Measurements from ENCODE around the gene P2RY6. TPM values are rescaled to one million over a fixed set of nuclear protein-coding genes. Genes with fewer than 3 reads are reported as not detected.

Gene P2RY6
- total and polyA plus RNA-seq, 12 donors, result 0.33 to 5.9 (median 3.9) TPM

DNA sequence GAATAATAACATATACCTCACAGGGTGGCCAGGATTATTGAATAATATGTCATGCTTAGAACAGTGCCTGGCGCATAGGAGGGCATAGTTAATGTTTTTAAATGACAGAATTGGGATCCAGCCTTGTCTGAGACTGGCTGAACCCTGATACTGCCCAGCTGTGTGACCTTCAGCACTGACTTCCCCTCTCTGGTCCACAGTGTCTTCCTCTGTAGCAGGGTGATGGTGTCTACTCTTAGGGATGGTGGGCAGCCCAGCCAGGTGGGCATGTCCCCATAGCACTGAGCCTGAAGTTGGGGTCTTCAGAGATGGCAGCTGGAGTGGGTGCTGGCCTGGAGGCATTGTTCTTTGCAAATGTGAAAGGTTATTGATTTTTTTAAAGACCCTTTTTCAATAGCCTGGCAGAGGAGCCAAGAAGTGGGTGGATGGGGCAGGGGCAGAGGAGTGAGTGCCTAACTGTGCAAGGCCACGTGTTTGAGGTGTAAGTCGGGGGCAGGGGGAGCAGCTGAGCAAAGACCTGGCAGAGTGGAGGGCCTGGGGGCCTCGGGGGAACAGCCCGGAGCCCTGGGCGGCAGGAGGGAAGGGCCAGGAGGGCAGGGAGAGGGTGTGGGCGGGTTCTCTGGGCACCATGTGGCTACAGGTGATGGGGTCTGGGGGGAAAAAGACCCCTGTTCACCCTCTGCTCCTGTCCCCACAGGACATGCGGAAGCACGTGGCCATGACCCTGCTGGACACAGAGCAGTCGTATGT is 74.2 kb downstream of the P2RY6 start:
- TF ChIP-seq, protein P1, sequence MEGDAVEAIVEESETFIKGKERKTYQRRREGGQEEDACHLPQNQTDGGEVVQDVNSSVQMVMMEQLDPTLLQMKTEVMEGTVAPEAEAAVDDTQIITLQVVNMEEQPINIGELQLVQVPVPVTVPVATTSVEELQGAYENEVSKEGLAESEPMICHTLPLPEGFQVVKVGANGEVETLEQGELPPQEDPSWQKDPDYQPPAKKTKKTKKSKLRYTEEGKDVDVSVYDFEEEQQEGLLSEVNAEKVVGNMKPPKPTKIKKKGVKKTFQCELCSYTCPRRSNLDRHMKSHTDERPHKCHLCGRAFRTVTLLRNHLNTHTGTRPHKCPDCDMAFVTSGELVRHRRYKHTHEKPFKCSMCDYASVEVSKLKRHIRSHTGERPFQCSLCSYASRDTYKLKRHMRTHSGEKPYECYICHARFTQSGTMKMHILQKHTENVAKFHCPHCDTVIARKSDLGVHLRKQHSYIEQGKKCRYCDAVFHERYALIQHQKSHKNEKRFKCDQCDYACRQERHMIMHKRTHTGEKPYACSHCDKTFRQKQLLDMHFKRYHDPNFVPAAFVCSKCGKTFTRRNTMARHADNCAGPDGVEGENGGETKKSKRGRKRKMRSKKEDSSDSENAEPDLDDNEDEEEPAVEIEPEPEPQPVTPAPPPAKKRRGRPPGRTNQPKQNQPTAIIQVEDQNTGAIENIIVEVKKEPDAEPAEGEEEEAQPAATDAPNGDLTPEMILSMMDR (IDR thresholded peaks at IDR 0.05), result no peak
- TF ChIP-seq POLR2A (IDR thresholded peaks at IDR 0.05), result no peak
- H3K9me3 ChIP-seq (replicated peaks in 1 of 3), result no peaks in the 10 kb centered on the region
- H3K4me1 ChIP-seq (replicated peaks in 1 of 2), result peaks cover 5 to 17% of the 10 kb centered on the region in 2 donors
- intact Hi-C loops (cut with DNase I), result loop anchor here in 1 of 2 donors (10.0 kb wide), 1 partner anchor 308 kb away; no protein-coding TSS in a partner anchor
- H3K4me3 ChIP-seq, result no peak overlapping the region
- H3K27me3 ChIP-seq, result no peaks in the 10 kb centered on the region
- WGBS, 4 donors, result 71 to 80% (median 76%) methylated on average over 9 to 10 of the region's 10 CpGs
- DNase-seq, result no peak
- H3K27ac ChIP-seq, result no peak overlapping the region
- no peaks in the 10 kb centered on the region for H3K36me3 ChIP-seq (replicated peaks in 1 of 2)

- TF ChIP-seq, protein P1 (IDR thresholded peaks at IDR 0.05), result no peak
- TF ChIP-seq POLR2A (IDR thresholded peaks at IDR 0.05), result no peak
- H3K4me1 ChIP-seq (replicated peaks in 1 of 2), result peaks cover 5 to 17% of the 10 kb centered on the region in 2 donors
- H3K27me3 ChIP-seq, result no peaks in the 10 kb centered on the region
- no peak overlapping the region for H3K27ac ChIP-seq
- DNase-seq, result no peak
- no peaks in the 10 kb centered on the region for H3K9me3 ChIP-seq (replicated peaks in 1 of 3)
- 78 to 91% (median 87%) methylated on average over 5 to 12 of the region's 12 CpGs for WGBS, 4 donors
- intact Hi-C loops (cut with DNase I), result loop anchor here in 1 of 2 donors (10.0 kb wide), 1 partner anchor 308 kb away; no protein-coding TSS in a partner anchor
- no peaks in the 10 kb centered on the region for H3K36me3 ChIP-seq (replicated peaks in 1 of 2)
- H3K4me3 ChIP-seq, result no peak overlapping the region
Measured at GRCh38 chr11:73347067-73347466, 74.9 kb downstream of the P2RY6 start.

Other genes starting within 250 kb of the P2RY6 start
- gene FCHSD2, start 130.0 kb upstream of the P2RY6 start, total RNA-seq, result 10 to 100 TPM; 20.7 to 67.2 (median 34.9) TPM
- gene FCHSD2, start 130.0 kb upstream of the P2RY6 start, polyA plus RNA-seq, result 10 to 100 TPM; 14.6 to 39.1 (median 21.3) TPM
- 10 to 100 TPM in 1 of 9 donors, 1 to 10 TPM in 8; 1.8 to 51.6 (median 8.3) TPM for gene P2RY2, start 54.1 kb upstream of the P2RY6 start, total RNA-seq
- 1 to 10 TPM; 1.3 to 8.7 (median 2.2) TPM for gene P2RY2, start 54.1 kb upstream of the P2RY6 start, polyA plus RNA-seq
- gene ARHGEF17, start 35.9 kb downstream of the P2RY6 start, total RNA-seq, result 10 to 100 TPM in 8 of 9 donors, 1 to 10 TPM in 1; 8.3 to 35.5 (median 22.1) TPM
- gene ARHGEF17, start 35.9 kb downstream of the P2RY6 start, polyA plus RNA-seq, result 10 to 100 TPM in 2 of 3 donors, 1 to 10 TPM in 1; 8.1 to 48.2 (median 18.8) TPM
- 1 to 10 TPM; 1.9 to 8.7 (median 5.9) TPM for gene RELT, start 104.1 kb downstream of the P2RY6 start, total RNA-seq
- gene RELT, start 104.1 kb downstream of the P2RY6 start, polyA plus RNA-seq, result 1 to 10 TPM in 2 of 3 donors, under 1 TPM in 1; 0.73 to 4.7 (median 2.3) TPM